ENCODE measurements around the gene ARGLU1.

ARGLU1 gene

DNA sequence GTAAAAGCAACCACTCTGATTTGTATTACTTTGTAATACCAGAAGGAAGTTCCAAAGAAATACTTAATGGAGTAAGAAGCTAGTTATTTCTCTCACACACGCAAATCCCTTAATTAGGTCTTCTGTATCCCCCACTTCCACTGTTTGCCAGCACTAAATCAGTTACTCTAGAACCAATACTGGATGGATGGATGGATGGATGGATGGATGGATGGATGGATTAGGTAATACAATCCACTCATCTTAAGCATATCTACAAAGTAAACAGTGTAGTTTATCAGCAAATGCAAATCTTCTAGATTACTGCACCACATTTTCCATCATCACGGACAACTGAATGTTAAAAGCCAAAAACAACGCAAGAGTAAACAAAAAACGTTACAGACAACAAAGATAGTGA is 27.3 kb downstream of the ARGLU1 start:
- DNase-seq = no peak

DNA sequence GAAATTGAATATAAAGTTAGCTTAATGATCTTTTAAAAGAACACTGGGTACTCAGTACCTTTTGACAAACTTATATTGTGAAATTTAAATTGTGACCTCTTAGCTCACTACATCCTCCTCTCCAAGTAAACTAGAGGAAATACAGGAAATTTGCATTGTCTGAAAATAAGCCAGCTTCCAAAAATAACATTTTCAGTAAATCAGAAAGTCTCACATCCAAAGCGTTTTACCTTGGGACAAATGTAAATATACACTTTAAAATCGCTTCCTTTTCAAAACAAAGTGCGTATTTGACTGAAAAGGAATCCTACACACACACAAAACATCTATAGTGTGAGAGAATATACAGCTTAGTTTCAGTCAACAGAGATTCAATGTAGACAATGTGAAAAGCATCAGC is 30.4 kb downstream of the ARGLU1 start:
- DNase-seq = no peak

DNA sequence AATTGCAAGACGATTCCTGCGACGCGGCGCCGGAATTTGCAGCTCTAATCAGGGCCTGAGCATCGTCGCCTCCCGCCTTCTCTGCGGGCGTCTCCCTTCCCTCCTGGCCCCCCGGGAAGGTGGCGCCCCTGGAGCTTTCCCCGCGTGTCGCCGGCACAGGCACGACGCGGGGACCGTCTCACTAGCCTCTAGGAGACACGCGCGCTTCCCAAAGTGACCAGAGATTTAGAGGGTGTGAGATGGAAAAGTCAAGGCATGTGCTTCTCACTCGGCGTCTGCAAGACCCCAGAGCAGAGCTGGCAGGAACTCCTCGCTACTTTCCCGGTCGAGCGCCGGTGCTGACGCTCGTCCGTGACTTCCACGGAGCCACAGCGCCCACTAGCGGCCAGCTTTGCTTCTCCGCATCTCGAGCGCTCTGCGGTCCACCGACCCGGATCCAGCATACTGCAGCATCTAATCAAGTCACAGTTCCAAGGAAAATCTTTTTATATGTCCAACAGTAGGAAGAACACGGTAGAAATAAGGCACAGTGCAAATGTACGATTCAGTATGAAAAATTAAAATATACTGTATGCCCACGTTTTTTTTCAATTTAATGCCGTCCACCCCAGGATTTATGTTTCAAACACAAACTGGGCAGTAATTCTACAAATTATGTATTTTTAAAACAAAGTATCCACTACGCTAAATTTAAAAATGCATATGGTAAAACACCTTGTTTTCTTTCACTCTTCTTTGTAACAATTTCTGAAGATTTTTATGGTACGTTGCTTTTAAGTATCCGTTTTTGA is 31.5 kb downstream of the ARGLU1 start:
- DNase-seq = peak; percentile 90

DNA sequence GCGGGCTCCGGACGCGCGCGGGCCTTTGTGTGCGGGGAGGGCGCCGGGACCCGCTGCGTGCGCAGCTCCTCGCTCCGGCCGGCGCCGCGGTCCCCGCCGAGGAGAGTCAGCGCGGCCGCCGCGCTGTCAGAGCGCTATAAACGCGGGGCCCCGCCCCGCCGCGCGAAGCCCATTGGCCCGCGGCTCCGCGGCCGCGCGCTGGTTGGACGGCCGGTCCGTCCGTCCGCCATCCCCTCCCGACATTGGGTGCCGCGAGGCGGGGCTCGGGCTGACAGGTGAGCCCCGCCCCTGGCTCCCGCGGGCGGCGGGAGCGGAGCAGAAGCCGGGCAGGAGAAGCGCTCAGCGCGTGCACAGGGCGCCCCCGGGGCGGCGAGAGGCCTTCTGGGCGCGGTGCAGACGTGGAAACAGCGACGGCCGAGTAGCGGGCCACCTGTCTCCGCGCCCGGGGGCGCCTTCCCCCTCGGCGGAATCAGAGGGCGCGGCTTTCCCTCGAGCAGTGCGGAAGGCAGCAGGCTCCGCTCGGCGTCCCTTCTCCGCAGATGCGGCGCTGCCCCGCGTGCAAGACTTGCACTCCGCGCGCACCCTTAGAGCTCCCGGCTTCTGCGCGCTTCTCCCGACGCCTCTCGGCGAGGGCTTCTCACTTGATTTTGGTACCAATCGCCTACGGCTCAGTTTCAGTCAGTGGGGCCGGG is 32.2 kb downstream of the ARGLU1 start, which contains the start of gene EFNB2:
EFNB2 (minus strand) TSS at position 111 of the 692 bp plus-strand sequence. CDS start 698 bp downstream, outside the sequence.
- DNase-seq = peak; percentile 79

- DNase-seq = peak; percentile 4
Observed at GRCh38 chr13:106534639-106535551, 33.0 kb downstream of the ARGLU1 start.

GRCh38 chr13:106533943-106534638 is 33.8 kb downstream of the ARGLU1 start:
- DNase-seq = peak; percentile 11

DNA sequence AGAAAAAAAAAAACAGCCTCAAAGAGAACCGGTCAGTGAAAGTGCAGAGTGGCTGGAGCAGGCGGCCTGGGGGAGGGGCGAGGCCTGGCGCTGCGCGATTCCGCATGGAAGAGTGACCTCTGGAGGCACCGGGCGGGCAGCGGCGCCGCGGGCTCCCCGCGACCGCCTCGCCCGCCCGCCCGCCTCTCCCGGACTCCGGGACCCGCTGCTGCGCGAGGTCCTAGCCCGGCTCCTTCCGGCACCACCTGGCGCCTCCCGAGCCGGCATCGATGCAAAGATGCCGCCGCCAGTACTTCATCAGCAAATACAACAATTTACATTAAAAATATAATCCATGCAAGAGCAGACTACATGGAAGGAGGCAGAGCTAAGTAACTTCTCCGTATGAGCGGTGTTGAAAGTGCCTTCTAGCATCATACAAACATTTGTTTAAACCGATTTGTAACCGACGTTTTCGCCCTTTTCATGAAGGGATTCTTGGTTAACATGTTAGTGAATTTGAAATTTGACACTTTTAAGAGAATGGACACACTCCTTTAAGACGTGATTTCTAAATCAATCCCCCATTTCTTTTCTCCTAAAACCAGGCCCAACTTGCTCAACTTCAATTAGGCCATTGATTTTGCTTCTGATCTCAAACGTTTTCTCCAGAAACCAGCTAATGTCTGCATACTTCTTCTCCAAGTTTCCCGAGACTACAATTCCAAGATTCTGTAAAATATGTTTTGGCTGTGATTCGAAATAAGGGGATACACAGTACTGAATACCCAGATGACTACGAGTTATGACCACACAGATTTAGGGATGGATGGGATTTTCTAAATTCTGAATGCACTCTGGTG is 34.6 kb downstream of the ARGLU1 start:
- DNase-seq = no peak

GRCh38 chr13:106532111-106532929 is 35.6 kb downstream of the ARGLU1 start:
- DNase-seq = no peak

GRCh38 chr13:106530980-106531481 is 36.9 kb downstream of the ARGLU1 start:
- no peak for DNase-seq

DNA sequence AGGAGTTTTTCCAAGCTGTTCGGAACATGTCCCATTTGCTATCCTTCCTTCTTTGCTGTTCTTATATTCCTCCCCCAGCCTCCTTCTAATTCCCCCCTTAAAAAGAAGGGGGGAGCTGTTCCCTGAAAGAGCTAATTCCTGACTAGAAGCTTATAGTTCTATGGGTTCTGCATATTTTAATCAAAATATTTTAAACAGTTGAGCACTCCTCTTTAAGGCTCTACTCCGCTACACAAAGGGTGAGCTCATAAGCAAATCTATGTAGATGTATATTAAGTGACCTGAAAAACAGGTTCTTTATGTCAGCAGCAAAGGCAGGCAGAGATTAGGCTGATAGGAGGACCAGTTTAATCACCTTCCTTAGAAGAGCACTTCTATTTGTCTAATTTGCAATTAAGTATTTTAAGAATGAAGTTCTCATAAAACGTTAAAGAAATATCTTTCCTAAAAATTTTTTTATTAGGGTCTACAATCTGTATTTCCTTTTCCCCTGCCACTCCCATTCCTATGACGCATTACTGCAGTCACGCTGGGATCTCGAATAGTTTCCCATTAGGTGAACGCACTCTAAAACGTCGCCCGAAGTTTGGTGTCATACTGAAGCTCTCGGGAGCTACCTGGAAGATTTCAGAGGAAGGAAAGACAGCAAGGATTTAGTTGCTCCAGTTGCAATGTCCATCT is 37.6 kb downstream of the ARGLU1 start:
- no peak for DNase-seq

- DNase-seq = no peak
Observed at GRCh38 chr13:106529415-106530170, 38.3 kb downstream of the ARGLU1 start.

GRCh38 chr13:106528718-106529414 is 39.1 kb downstream of the ARGLU1 start:
- no peak for DNase-seq

DNA sequence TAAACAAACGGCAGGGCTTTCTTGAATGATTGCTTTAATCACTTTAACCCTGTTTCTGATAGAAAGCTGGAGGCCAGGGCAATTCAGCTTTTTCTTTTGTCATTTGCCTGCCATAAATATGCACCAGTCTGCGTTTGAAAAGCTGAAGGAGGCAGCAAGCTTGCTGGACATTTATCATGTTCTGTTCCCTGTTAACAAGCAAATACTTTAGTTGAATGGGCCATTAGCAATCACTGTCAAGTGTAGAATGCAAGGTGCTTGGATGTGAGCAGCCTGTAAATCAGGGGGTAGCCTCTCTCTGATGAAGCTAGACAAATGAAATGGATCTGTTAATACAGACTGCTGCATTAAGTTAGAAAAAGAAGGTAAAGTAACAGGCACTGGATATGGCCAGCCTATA is 40.1 kb downstream of the ARGLU1 start:
- no peak for DNase-seq

DNA sequence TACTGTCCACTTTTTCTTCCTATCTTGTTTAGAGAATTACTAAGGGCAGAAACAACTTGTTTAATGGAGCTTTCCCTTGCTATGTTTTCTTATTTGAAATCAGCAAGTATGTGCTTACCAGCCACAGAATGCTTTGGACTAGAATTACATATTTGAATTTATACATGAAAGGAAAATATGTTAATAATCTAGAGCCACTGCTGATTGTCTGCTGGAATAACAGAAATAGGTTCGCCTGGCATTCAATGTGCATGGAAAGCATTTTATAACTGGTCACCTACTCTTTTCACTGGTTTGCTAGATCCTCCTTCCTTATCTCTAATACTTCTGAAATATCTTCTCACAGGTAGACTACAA is 40.5 kb downstream of the ARGLU1 start:
- DNase-seq = no peak

DNA sequence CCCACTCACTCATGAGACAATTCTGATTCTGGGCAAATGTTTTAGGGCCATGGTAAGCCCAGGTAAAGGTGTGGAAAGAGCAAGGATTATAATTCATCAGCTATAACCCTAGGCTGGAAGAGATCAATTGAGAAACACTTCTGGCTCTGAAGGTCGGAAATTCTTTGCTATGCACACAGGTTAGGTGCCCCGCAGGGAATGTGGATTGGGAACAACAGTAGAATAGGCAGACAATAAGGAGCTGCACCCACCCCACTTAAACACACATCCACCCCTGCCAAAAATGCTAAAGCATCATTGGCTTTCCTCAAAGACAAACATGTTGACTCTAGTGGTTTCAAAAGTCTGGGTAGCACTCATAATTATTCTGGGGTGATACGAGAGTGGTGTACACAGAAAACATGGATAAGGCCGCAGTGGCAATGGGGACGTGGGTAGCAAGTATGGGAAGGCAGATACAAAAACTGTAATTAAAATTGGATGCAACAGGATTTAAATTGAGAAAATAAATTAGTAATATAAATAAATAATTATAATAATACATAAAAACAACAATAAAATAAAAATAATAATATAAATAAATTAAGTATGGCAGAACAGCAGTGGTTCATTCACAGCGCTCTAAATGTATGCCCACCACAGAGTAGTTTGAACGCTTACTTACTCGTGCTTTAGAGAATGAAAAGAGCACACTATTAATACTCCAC is 41.0 kb downstream of the ARGLU1 start:
- DNase-seq = no peak

DNA sequence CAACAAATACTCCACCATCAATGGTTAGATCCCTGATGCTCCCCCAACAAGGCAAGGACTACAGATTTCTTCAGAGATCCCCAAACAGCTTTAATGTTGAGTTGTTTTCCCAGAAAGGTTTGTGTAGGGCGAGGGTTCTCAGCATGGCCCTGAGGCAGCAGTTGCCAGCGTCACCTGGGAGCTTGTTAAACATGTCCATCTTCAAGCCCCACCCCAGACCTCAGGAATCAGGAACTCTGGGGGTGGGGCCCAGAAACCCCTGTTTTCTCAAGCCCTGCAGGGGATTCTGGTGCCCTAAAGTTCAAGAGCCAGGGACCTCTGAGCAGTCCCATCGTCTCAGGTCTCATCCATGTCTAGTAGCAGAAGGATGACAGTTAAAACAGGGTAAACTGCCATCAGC is 42.1 kb downstream of the ARGLU1 start:
- DNase-seq = no peak

- DNase-seq = no peak
Observed at GRCh38 chr13:106524108-106524507, 43.8 kb downstream of the ARGLU1 start.

- DNase-seq = no peak
Observed at GRCh38 chr13:106523576-106523975, 44.4 kb downstream of the ARGLU1 start.

Data from effector CD4-positive, alpha-beta T cell (primary cell).